Trophoblast cell (in vitro differentiated cells and primary cell): ENCODE data around the gene ANXA6.

Source experiments
- DNase-seq, 2 donors: peaks; one replicate each; pipeline ENCODE4 v3.0.0-alpha.2; 2016
- H2AFZ ChIP-seq: 2 replicates; pipeline ENCODE4 v1.6.1; 2013; ENCODE audit warnings: low read length, moderate library complexity, mild to moderate bottlenecking; ENCODE audit not compliant: insufficient read depth, poor library complexity
- H2AK5ac ChIP-seq: 2 replicates; pipeline ENCODE4 v1.6.1; 2013; ENCODE audit warnings: mild to moderate bottlenecking, low read length
- H2BK120ac ChIP-seq: 2 replicates; pipeline ENCODE4 v1.6.1; 2013; ENCODE audit warnings: low read length, mild to moderate bottlenecking, moderate library complexity; ENCODE audit not compliant: insufficient read depth, poor library complexity
- H2BK12ac ChIP-seq: 2 replicates; pipeline ENCODE4 v1.6.1; 2013; ENCODE audit warnings: mild to moderate bottlenecking, low read length, moderate library complexity
- H2BK5ac ChIP-seq: 2 replicates; pipeline ENCODE4 v1.6.1; 2013; ENCODE audit warnings: low read length, low read depth, moderate library complexity, mild to moderate bottlenecking; ENCODE audit not compliant: poor library complexity
- H3K14ac ChIP-seq: 2 replicates; pipeline ENCODE4 v1.6.1; 2013; ENCODE audit warnings: mild to moderate bottlenecking, low read length
- H3K18ac ChIP-seq: 2 replicates; pipeline ENCODE4 v1.6.1; 2013; ENCODE audit warnings: mild to moderate bottlenecking, low read length
- H3K23ac ChIP-seq: 2 replicates; pipeline ENCODE4 v1.6.1; 2013; ENCODE audit warnings: low read length
- H3K27ac ChIP-seq: 2 replicates; pipeline ENCODE4 v1.5.1; 2013; ENCODE audit warnings: low read depth, mild to moderate bottlenecking, inconsistent platforms, low read length, moderate library complexity
- H3K27me3 ChIP-seq: 2 replicates; pipeline ENCODE4 v1.6.1; 2013; ENCODE audit warnings: inconsistent platforms, mild to moderate bottlenecking, low read length, moderate library complexity; ENCODE audit not compliant: insufficient read depth
- H3K36me3 ChIP-seq, 2 experiments: 1 replicate in 1 of 2; 2 replicates in 1 of 2; pipeline ENCODE4 v1.6.1; 2013; ENCODE audit warnings: low read length in 2 of 2, mild to moderate bottlenecking in 2 of 2, moderate library complexity in 1 of 2; ENCODE audit not compliant: insufficient read depth in 2 of 2, control insufficient read depth in 1 of 2
- H3K4ac ChIP-seq: 2 replicates; pipeline ENCODE4 v1.6.1; 2013; ENCODE audit warnings: low read depth, mild to moderate bottlenecking, low read length, moderate library complexity
- H3K4me1 ChIP-seq, 2 experiments: 1 replicate in 1 of 2; 2 replicates in 1 of 2; pipeline ENCODE4 v1.6.1; 2013; ENCODE audit warnings: low read length in 2 of 2, mild to moderate bottlenecking in 2 of 2, moderate library complexity in 1 of 2; ENCODE audit not compliant: insufficient read depth in 2 of 2, control insufficient read depth in 1 of 2
- H3K4me2 ChIP-seq: 2 replicates; pipeline ENCODE4 v1.6.1; 2013; ENCODE audit warnings: inconsistent platforms, mild to moderate bottlenecking, low read length, moderate library complexity
- H3K4me3 ChIP-seq: 2 replicates; pipeline ENCODE4 v1.5.1; 2013; ENCODE audit warnings: mild to moderate bottlenecking, low read depth, low read length, inconsistent platforms
- H3K79me1 ChIP-seq: one replicate; pipeline ENCODE4 v1.6.1; 2013; ENCODE audit warnings: low read length
- H3K79me2 ChIP-seq: 2 replicates; pipeline ENCODE4 v1.6.1; 2013; ENCODE audit warnings: low read length, mild to moderate bottlenecking; ENCODE audit not compliant: control insufficient read depth, insufficient read depth, poor library complexity
- H3K9ac ChIP-seq: 2 replicates; pipeline ENCODE4 v1.6.1; 2013; ENCODE audit warnings: mild to moderate bottlenecking, low read length
- H3K9me3 ChIP-seq: 2 replicates; pipeline ENCODE4 v1.6.1; 2013; ENCODE audit warnings: low read depth, mild to moderate bottlenecking, control low read depth, inconsistent platforms, low read length; ENCODE audit not compliant: insufficient read depth
- H4K12ac ChIP-seq: 2 replicates; pipeline ENCODE4 v1.6.1; 2013; ENCODE audit warnings: low read depth, mild to moderate bottlenecking, low read length, moderate library complexity
- H4K8ac ChIP-seq: 2 replicates; pipeline ENCODE4 v1.6.1; 2013; ENCODE audit warnings: low read depth, mild to moderate bottlenecking, low read length, moderate library complexity
- H4K91ac ChIP-seq: one replicate; pipeline ENCODE4 v1.6.1; 2013; ENCODE audit warnings: low read depth, mild to moderate bottlenecking, low read length, moderate library complexity
- WGBS: extraction: QIAGEN DNeasy Blood & Tissue Kit; methylation state at CpG from one replicate; pipeline ENCODE4 v1.1.7; 2013; ENCODE audit warnings: missing lambda C conversion rate; ENCODE audit not compliant: insufficient read length, insufficient coverage; ENCODE audit errors: extremely low coverage; 5-methylcytosine and 5-hydroxymethylcytosine counted together

ANXA6 gene

GRCh38 chr5:151081431-151082281 is 75.9 kb downstream of the ANXA6 start:
- peaks cover 8% of the 10 kb centered on the region for H3K79me2 ChIP-seq
- H3K27me3 ChIP-seq = no peaks in the 10 kb centered on the region
- peaks cover 10% of the 10 kb centered on the region for H3K79me1 ChIP-seq
- peak overlapping the region; percentile 55 for H3K18ac ChIP-seq
- peak overlapping the region; percentile 35 for H3K4ac ChIP-seq
- peak overlapping the region; percentile 55 for H3K4me2 ChIP-seq
- H2AFZ ChIP-seq = peak overlapping the region; percentile 64
- H3K4me1 ChIP-seq = peaks cover 3 to 4% of the 10 kb centered on the region in 2 experiments
- H3K14ac ChIP-seq = peak overlapping the region; percentile 77
- H3K27ac ChIP-seq = peak overlapping the region; percentile 72
- peak overlapping the region; percentile 54 for H4K12ac ChIP-seq
- peak overlapping the region; percentile 60 for H2BK120ac ChIP-seq
- H4K8ac ChIP-seq = peak overlapping the region; percentile 87
- H3K36me3 ChIP-seq = peaks cover 6 to 7% of the 10 kb centered on the region in 2 experiments
- H3K9ac ChIP-seq = peak overlapping the region; percentile 41
- DNase-seq = peak in 1 of 2 donors; percentile 66
- H2BK5ac ChIP-seq = peak overlapping the region; percentile 99
- peak overlapping the region; percentile 80 for H4K91ac ChIP-seq
- H3K23ac ChIP-seq = no peak overlapping the region
- peak overlapping the region; percentile 28 for H2AK5ac ChIP-seq
- no CpG with 5 or more reads among the region's 15 CpGs for WGBS
- no peaks in the 10 kb centered on the region for H3K9me3 ChIP-seq
- H2BK12ac ChIP-seq = no peak overlapping the region
- peak overlapping the region; percentile 96 for H3K4me3 ChIP-seq

- Histone ChIP-seq H3K4me1 (peaks cover 10 to 12% of the 10 kb centered on the region in 2 experiments), H3K79me2 (peaks cover 8% of the 10 kb centered on the region), H3K79me1 (peaks cover 10% of the 10 kb centered on the region), H3K9ac (peak within 1 kb of the TSS; percentile 97), H2AFZ (peak within 1 kb of the TSS; percentile 100), H3K36me3 (peaks cover 6 to 7% of the 10 kb centered on the region in 2 experiments), H2BK5ac (peak within 1 kb of the TSS; percentile 99), H2BK120ac (peak within 1 kb of the TSS; percentile 98), H2AK5ac (peak within 1 kb of the TSS; percentile 92), H3K27me3 (no peaks in the 10 kb centered on the region), H3K14ac (peak within 1 kb of the TSS; percentile 99), H4K12ac (peak within 1 kb of the TSS; percentile 99), H3K9me3 (no peaks in the 10 kb centered on the region), H4K91ac (peak within 1 kb of the TSS; percentile 100), H3K4me2 (peak within 1 kb of the TSS; percentile 65), H2BK12ac (peak within 1 kb of the TSS; percentile 56), H3K27ac (peak within 1 kb of the TSS; percentile 83), H3K23ac (no peak within 1 kb of the TSS), H3K4ac (peak within 1 kb of the TSS; percentile 99), H3K18ac (peak within 1 kb of the TSS; percentile 100), H3K4me3 (peak within 1 kb of the TSS; percentile 96), H4K8ac (peak within 1 kb of the TSS; percentile 100)
- peak; percentile 87 to 96 for DNase-seq
- WGBS = no CpG with 5 or more reads among the region's 86 CpGs
Measured at GRCh38 chr5:151080613-151081430, 76.8 kb downstream of the ANXA6 start, which contains the start of gene TNIP1. TNIP1 (minus strand) TSS chr5:151081034; CDS start chr5:151065095, 15,939 bp downstream.

- Histone ChIP-seq H3K27me3 (no peaks in the 10 kb centered on the region), H3K4me1 (peaks cover 13 to 14% of the 10 kb centered on the region in 2 experiments), H3K79me2 (peaks cover 8% of the 10 kb centered on the region), H2BK5ac (peak overlapping the region; percentile 99), H4K91ac (peak overlapping the region; percentile 100), H3K23ac (no peak overlapping the region), H3K27ac (peak overlapping the region; percentile 83), H3K18ac (peak overlapping the region; percentile 100), H2BK120ac (no peak overlapping the region), H2AFZ (peak overlapping the region; percentile 100), H2BK12ac (no peak overlapping the region), H3K4me3 (peak overlapping the region; percentile 96), H4K8ac (peak overlapping the region; percentile 100), H3K79me1 (peaks cover 11% of the 10 kb centered on the region), H3K4me2 (peak overlapping the region; percentile 65), H2AK5ac (no peak overlapping the region), H3K9ac (peak overlapping the region; percentile 97), H3K4ac (peak overlapping the region; percentile 99), H3K36me3 (peaks cover 6 to 7% of the 10 kb centered on the region in 2 experiments), H4K12ac (peak overlapping the region; percentile 99), H3K14ac (peak overlapping the region; percentile 99), H3K9me3 (no peaks in the 10 kb centered on the region)
- DNase-seq = no peak
- WGBS = 100% methylated on average over 1 of the region's 21 CpGs
Measured at GRCh38 chr5:151079838-151080612, 77.6 kb downstream of the ANXA6 start.
